Fibroblast of pulmonary artery (primary cell): Measurements from ENCODE around the gene USP6NL.

Experiments
- DNase-seq: peaks from one replicate; pipeline ENCODE4 v3.0.0-alpha.2; 2010; ENCODE audit warnings: low read depth
- H3K4me3 ChIP-seq: replicated peaks from 2 replicates; pipeline ENCODE4 v1.5.1; 2011; ENCODE audit warnings: low read depth, mild to moderate bottlenecking, control low read depth, low read length, moderate library complexity
- TF ChIP-seq, protein P1 (sequence below): IDR thresholded peaks from 2 replicates; pipeline ENCODE4 v1.5.1; 2011; ENCODE audit warnings: mild to moderate bottlenecking, control low read depth, low read length, inconsistent platforms; ENCODE audit errors: missing control alignments

Gene USP6NL

DNA sequence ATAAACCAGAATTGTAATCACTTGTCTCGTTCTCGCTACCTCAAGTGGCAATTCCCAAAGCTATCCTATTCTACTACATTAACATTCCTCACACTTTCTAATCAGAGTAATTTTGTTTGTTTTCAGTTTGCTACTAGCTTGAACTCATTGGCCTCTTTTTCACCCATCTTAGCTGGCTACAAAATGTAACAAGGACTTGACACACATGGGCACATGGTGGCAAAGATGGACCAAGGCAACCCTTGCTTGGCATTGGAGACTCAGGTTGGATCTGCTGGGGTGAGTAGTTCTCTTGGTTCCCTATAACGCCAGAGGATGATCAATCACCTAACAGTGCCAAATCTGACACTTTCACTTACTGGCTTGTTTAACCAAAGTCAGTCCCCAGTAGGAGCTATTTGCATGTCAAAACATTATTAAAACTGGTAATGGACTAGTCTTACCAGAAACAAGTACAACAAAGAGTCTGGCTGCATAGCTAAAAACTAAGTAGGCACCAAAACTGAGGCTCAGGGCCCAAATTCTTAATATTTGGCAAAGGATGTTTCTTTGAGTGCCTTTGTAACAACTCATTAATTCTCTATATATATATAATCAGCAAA is 1.9 kb downstream of the USP6NL start:
- no peak for DNase-seq
- peak overlapping the region; percentile 80 for H3K4me3 ChIP-seq
- TF ChIP-seq, protein P1, sequence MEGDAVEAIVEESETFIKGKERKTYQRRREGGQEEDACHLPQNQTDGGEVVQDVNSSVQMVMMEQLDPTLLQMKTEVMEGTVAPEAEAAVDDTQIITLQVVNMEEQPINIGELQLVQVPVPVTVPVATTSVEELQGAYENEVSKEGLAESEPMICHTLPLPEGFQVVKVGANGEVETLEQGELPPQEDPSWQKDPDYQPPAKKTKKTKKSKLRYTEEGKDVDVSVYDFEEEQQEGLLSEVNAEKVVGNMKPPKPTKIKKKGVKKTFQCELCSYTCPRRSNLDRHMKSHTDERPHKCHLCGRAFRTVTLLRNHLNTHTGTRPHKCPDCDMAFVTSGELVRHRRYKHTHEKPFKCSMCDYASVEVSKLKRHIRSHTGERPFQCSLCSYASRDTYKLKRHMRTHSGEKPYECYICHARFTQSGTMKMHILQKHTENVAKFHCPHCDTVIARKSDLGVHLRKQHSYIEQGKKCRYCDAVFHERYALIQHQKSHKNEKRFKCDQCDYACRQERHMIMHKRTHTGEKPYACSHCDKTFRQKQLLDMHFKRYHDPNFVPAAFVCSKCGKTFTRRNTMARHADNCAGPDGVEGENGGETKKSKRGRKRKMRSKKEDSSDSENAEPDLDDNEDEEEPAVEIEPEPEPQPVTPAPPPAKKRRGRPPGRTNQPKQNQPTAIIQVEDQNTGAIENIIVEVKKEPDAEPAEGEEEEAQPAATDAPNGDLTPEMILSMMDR, result no peak

DNA sequence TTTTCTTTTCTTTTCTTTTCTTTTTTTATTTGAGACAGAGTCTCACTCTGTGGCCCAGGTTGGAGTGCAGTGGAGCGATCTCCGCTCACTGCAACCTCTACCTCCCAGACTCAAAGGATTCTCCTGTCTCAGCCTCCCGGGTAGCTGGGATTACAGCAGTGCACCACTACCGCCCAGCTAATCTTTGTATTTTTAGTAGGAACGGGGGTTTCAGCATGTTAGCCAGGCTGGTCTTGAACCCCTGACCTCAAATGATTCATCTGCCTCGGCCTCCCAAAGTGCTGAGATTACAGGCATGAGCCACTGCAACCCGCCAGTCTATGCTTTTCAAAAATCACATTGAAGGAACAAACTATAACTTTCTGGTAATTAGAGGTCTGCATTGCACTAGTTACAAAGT is 2.4 kb downstream of the USP6NL start:
- DNase-seq, result no peak
- no peak overlapping the region for H3K4me3 ChIP-seq
- TF ChIP-seq, protein P1, result no peak

DNA sequence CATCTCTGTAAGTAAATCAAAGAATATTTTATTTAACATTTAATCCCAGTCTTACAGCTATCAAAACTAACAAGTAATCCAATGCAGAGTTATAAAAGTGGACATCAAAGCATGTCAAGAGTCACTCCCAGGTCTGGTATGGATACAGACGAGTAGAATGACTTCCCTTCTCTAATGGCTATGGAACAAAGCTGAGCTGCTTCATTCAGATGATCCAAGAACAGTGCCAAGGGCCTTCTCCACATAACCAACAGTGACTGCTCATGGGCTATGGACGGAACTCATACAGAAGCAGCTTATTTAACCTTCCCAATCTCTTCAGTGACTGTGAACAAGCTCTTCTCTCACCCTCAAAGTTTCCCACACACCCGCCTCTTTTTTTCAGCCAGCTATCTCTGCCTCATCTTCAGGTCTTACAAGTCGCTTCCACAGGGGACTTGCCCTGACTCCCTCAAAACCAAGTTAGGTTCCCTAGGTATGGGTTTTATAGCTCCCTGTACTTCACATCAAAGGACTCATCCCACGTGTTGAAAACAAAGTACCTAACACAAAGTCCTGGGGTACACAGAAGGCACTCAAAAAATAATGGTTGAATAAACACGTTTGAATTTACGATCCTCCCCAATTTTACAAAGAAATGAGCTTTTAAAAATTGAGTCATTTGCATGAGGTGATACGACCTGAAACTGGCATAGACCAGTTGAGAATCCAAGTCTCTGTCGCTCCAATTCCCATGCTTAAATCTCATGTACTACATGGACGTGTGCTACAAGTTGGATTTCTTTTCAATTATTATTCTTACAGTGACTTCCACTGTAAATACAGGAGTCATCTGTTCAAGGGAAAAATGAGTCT is 3.1 kb downstream of the USP6NL start:
- DNase-seq, result no peak
- H3K4me3 ChIP-seq, result no peak overlapping the region
- TF ChIP-seq, protein P1, result no peak

DNA sequence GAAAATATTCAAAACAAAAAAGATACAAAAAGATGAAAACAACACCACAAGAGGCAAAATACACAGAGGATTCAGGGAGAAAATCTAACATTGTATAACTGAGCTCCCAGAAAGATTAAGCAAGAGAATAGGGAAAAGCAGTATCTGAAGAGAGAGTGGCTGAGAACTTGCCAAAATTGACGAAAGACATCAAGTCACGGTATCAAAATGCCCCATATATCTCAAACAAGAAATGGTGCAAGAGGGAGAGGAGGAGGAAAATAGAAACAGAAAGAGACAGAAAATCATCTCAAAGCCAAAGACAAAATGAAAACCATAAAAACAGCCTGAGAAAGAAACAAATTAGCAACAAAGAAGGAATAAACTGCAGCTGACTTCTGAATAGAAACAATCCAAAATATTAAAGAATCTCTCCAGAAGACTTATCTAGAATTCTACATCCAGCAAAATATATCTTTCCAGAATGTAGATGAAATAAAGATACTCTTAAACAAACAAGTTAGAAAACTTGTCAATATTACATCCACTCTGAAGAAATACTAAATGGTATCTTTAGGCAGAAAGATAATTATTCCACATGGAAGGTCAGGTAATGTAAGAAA is 5.5 kb downstream of the USP6NL start:
- peak; percentile 22 for DNase-seq
- TF ChIP-seq, protein P1, result no peak
- H3K4me3 ChIP-seq, result no peak overlapping the region

DNA sequence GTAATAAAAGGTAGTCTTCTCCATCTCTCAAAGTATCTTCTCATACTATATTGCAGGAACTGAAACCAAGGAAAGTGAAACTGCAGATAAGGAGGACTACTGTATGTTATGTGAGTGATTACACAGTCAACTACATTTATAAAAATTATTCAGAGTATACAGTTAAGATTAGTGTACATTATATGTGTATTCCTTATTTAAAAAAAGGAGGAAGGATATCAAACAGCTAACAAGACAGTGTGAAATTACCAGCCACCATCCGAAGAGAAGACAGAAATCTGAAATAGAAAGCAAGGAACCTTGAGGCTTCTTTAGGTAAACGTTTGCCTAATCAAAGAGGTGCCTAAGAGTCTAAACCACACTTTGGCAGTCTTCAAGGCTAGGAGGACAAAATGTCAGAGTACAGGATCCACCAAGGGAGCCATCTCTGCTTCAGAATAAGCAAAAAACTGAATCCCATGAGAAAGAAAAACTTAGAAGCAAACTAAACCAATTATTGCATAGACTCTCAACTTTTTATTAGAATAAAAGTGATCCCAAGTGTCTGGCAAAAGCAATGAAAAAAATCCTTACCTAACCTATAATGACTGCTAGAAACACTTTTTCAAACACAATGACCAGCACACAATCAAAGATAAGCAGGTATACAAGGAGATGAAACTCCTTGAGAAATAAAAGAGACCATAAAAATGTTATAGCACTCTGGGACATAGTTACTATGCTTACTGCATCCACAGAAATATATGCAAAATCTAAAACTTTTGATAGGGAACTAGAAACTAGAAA is 6.4 kb downstream of the USP6NL start:
- TF ChIP-seq, protein P1, result no peak
- no peak for DNase-seq
- H3K4me3 ChIP-seq, result no peak overlapping the region

DNA sequence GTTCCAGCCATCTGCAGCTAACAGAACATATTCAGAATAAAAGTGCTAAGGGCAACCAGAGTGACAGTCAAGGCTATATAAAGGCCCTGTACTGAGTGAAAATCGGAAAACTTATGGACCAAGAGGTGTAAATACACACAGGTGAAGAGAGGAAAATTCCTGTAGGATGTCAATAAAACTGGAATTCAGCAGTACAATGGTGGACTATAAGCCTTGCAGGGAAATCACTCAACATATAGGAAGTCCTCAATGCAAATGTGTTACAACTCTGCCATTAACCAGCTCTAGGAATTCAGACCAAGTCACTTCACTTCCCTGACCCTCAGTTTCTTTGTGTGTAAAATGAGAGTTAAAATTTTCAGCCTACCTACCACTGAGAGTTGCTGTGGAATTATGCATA is 7.7 kb downstream of the USP6NL start:
- TF ChIP-seq, protein P1, result no peak
- no peak for DNase-seq

More for the DNA sequence above, 7.7 kb downstream of the USP6NL start:
- H3K4me3 ChIP-seq, result no peak overlapping the region
